Endodermal cell (in vitro differentiated cells): ENCODE measurements around the gene CUX1. TPM values are rescaled to one million over a fixed set of nuclear protein-coding genes. Genes with fewer than 3 reads are reported as not detected.
"Not testable (repeated sequence)": the region's sequence is repeated elsewhere in the genome, so short reads cannot be mapped to it uniquely, and the experiment has no call there.

Experiments used
- DNase-seq: peaks from one replicate; pipeline ENCODE4 v3.0.0-alpha.2; 2017
- H3K27ac ChIP-seq: 2 replicates; pipeline ENCODE4 v1.5.1; 2013; ENCODE audit warnings: mild to moderate bottlenecking, low read depth, low read length, moderate library complexity
- H3K27me3 ChIP-seq: 2 replicates; pipeline ENCODE4 v1.6.1; 2013; ENCODE audit warnings: mild to moderate bottlenecking, low read length, moderate library complexity; ENCODE audit not compliant: insufficient read depth, control insufficient read depth, poor library complexity, severe bottlenecking
- H3K36me3 ChIP-seq: 2 replicates; pipeline ENCODE4 v1.7.0; 2013; ENCODE audit warnings: mild to moderate bottlenecking, low read length, moderate library complexity; ENCODE audit not compliant: control insufficient read depth, insufficient read depth
- H3K4me1 ChIP-seq: one replicate; pipeline ENCODE4 v1.7.0; 2013; ENCODE audit warnings: low read length; ENCODE audit not compliant: control insufficient read depth, insufficient read depth
- H3K4me3 ChIP-seq: 2 replicates; pipeline ENCODE4 v1.5.1; 2013; ENCODE audit warnings: mild to moderate bottlenecking, low read length, moderate library complexity
- H3K9ac ChIP-seq: 2 replicates; pipeline ENCODE4 v1.6.1; 2013; ENCODE audit warnings: mild to moderate bottlenecking, low read length, moderate library complexity; ENCODE audit not compliant: poor library complexity, severe bottlenecking; ENCODE audit errors: extremely low read depth
- H3K9me3 ChIP-seq: 2 replicates; pipeline ENCODE4 v1.6.1; 2013; ENCODE audit warnings: mild to moderate bottlenecking, low read length, moderate library complexity; ENCODE audit not compliant: control insufficient read depth
- H3K27ac Mint-ChIP-seq: 2 replicates; pipeline ENCODE4 v1.8.0; 2020; ENCODE audit warnings: mixed read lengths
- H3K27me3 Mint-ChIP-seq: 2 replicates; pipeline ENCODE4 v1.8.0; 2021; ENCODE audit warnings: mild to moderate bottlenecking, mixed read lengths; ENCODE audit not compliant: insufficient read depth
- H3K36me3 Mint-ChIP-seq: 2 replicates; pipeline ENCODE4 v1.8.0; 2020; ENCODE audit warnings: low read depth, mixed read lengths
- H3K4me1 Mint-ChIP-seq: 2 replicates; pipeline ENCODE4 v1.8.0; 2020; ENCODE audit warnings: mixed read lengths
- H3K4me3 Mint-ChIP-seq: 2 replicates; pipeline ENCODE4 v1.8.0; 2020; ENCODE audit warnings: mild to moderate bottlenecking, moderate library complexity, mixed read lengths
- H3K9me3 Mint-ChIP-seq: 2 replicates; pipeline ENCODE4 v1.8.0; 2020; ENCODE audit warnings: mild to moderate bottlenecking, mixed read lengths
- WGBS, 2 experiments: methylation state at CpG; one replicate each; pipeline versions ENCODE4 v1.1.5 to v1.1.7; 2013; ENCODE audit warnings: missing lambda C conversion rate in 2 of 2, mixed read lengths in 1 of 2; ENCODE audit not compliant: insufficient coverage in 1 of 2, insufficient read length in 1 of 2; 5-methylcytosine and 5-hydroxymethylcytosine counted together
- total RNA-seq, 2 donors: library from RNA; stranded (reverse); fragmentation: NEBNext Ultra II Directional in 1 of 2; extraction: Animal tissue kit (Norgen Biotek cat#: 25700) in 1 of 2; gene quantifications; 2 replicates in 1 of 2; 3 replicates in 1 of 2; pipeline ENCODE4 v1.2.1, GENCODE V29; 2021
- TF ChIP-seq, protein P1 (sequence below): fragments of 200-600 bp; sonication (generic); conservative IDR thresholded peaks from 2 replicates; pipeline ENCODE4 v1.5.0; 2021; ENCODE audit warnings: antibody characterized with exemption, mild to moderate bottlenecking

Gene CUX1
- total RNA-seq, 2 donors from 2014 or later = 85.1 to 108 TPM

DNA sequence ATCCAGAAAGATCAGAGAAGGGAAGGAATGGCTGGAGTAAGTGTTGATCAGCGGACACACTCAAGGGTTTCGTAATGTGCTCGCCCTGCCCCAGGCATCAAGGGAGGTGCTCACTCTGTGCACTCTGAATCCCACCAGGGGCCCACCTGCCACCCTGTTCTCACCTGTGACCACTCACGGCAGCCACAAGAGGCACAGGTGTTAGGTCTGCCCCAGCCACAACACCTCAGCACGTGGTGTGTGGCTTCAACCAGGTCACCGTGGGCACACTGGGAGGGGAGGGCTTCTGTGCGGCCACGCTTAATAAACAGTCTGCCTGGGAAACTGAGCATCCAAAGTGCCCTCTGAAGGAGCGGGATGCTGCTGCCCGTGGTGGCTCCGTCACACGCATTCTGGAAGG, 49.8 kb downstream of the CUX1 start:
- peaks cover 10% of the 10 kb centered on the region for H3K36me3 ChIP-seq
- 97% methylated on average over 11 to 12 of the region's 12 CpGs for WGBS, 2 experiments
- DNase-seq = no peak
- TF ChIP-seq, protein P1, sequence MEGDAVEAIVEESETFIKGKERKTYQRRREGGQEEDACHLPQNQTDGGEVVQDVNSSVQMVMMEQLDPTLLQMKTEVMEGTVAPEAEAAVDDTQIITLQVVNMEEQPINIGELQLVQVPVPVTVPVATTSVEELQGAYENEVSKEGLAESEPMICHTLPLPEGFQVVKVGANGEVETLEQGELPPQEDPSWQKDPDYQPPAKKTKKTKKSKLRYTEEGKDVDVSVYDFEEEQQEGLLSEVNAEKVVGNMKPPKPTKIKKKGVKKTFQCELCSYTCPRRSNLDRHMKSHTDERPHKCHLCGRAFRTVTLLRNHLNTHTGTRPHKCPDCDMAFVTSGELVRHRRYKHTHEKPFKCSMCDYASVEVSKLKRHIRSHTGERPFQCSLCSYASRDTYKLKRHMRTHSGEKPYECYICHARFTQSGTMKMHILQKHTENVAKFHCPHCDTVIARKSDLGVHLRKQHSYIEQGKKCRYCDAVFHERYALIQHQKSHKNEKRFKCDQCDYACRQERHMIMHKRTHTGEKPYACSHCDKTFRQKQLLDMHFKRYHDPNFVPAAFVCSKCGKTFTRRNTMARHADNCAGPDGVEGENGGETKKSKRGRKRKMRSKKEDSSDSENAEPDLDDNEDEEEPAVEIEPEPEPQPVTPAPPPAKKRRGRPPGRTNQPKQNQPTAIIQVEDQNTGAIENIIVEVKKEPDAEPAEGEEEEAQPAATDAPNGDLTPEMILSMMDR = no peak
- H3K27me3 ChIP-seq = no peaks in the 10 kb centered on the region
- H3K4me1 ChIP-seq = peaks cover 4% of the 10 kb centered on the region
- H3K9ac ChIP-seq = no peak overlapping the region
- no peak overlapping the region for H3K4me3 ChIP-seq
- H3K27me3 Mint-ChIP-seq = no peaks in the 10 kb centered on the region
- peaks cover 46% of the 10 kb centered on the region for H3K4me1 Mint-ChIP-seq
- no peak overlapping the region for H3K27ac Mint-ChIP-seq
- no peak overlapping the region for H3K4me3 Mint-ChIP-seq
- peaks cover 16% of the 10 kb centered on the region for H3K36me3 Mint-ChIP-seq
- H3K27ac ChIP-seq = no peak overlapping the region
- no peaks in the 10 kb centered on the region for H3K9me3 Mint-ChIP-seq
- no peaks in the 10 kb centered on the region for H3K9me3 ChIP-seq

DNA sequence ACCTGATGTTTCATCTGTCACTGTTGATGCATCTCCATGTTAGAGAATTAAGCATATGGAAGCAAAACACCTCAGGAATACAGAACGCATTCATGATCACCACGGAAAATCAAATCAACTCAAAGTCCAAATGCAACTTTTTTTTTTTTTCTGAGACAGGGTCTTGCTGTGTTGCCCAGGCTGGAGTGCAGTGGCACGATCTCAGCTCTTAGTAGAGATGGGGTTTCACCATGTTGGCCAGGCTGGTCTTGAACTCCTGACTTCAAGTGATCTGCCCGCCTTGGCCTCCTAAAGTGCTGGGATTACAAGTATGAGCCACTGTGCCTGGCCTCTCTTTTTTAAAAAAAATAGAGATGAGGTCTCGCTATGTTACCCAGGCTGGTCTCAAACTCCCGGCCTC, 50.3 kb downstream of the CUX1 start:
- not testable (repeated sequence) for H3K36me3 ChIP-seq, H3K9me3 ChIP-seq, H3K4me3 ChIP-seq, H3K9me3 Mint-ChIP-seq, H3K4me3 Mint-ChIP-seq, H3K27me3 Mint-ChIP-seq, H3K4me1 ChIP-seq, H3K9ac ChIP-seq, H3K27ac ChIP-seq, H3K27me3 ChIP-seq, DNase-seq
- H3K4me1 Mint-ChIP-seq = peaks cover 42% of the 10 kb centered on the region
- H3K36me3 Mint-ChIP-seq = peaks cover 16% of the 10 kb centered on the region
- 98 to 99% methylated on average over 6 of the region's 6 CpGs for WGBS, 2 experiments
- peak overlapping the region; percentile 96 for H3K27ac Mint-ChIP-seq

DNA sequence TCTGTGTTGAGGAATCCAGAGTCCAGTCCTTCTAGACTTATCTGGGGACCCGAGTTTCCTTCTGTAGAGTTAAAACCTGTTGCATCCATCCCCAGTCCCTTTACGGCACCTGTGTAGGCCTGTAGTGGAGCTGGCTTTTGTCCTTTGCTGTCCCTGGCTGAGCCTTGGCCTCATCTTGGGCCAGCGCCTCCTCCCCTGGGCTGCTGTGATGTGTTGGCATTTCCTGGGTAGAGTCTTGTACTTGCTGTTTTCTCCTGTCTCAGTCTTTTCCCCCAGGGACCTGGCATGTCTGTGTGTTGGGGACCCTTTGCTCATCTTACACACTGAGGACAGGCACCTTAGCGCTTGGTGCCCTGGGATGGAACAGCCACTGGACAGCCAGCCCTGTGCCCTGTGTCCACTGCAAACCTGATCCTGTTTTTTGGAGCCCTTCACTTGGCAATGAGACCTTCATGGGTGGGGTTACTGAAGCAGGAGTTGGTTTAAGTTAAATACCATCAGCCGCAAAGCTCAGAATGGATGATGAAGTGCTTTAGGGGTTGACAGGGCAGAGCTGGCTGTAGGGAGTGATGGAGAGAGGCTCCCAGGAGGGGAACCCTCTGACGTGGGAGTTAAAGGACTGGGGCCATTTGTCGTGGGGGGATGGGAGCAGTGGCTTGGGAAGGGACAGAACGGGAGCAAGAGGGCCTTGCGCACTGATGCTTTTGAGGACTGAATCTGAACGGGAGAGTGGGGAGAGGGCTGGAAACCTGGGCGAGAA, 50.9 kb downstream of the CUX1 start:
- H3K27ac Mint-ChIP-seq = peak overlapping the region; percentile 96
- peak overlapping the region; percentile 39 for H3K4me3 Mint-ChIP-seq
- peaks cover 39% of the 10 kb centered on the region for H3K4me1 Mint-ChIP-seq

More for the DNA sequence above, 50.9 kb downstream of the CUX1 start:
- WGBS, 2 experiments = 89 to 90% methylated on average over 9 to 11 of the region's 11 CpGs
- H3K9ac ChIP-seq = no peak overlapping the region
- no peaks in the 10 kb centered on the region for H3K9me3 ChIP-seq
- peaks cover 5% of the 10 kb centered on the region for H3K36me3 ChIP-seq
- TF ChIP-seq, protein P1 = no peak
- DNase-seq = no peak
- no peaks in the 10 kb centered on the region for H3K27me3 ChIP-seq
- H3K36me3 Mint-ChIP-seq = peaks cover 16% of the 10 kb centered on the region
- H3K27me3 Mint-ChIP-seq = no peaks in the 10 kb centered on the region
- H3K4me1 ChIP-seq = peaks cover 4% of the 10 kb centered on the region
- H3K27ac ChIP-seq = no peak overlapping the region
- no peaks in the 10 kb centered on the region for H3K9me3 Mint-ChIP-seq
- H3K4me3 ChIP-seq = no peak overlapping the region
